ENCODE results near the gene IL23R.

GRCh38 chr1:67165468-67166041 lies 699 bp upstream of the IL23R start:
- no peak for TF ChIP-seq CTCF (IDR thresholded peaks at IDR 0.05; ENCODE audit: insufficient read depth, low read length, poor library complexity, severe bottlenecking)
- no peak for TF ChIP-seq EZH2phosphoT487 (conservative IDR thresholded peaks at IDR 0.05; ENCODE audit: low read length)

All from SU-DHL-6 (cell line).